HK-2 (cell line): ENCODE measurements around the gene BCORL1.
A peak's percentile ranks its signal among the peaks of the same experiment; 100 is the strongest.

Source experiments
- DNase-seq: peaks from one replicate; pipeline ENCODE4 v3.0.0-alpha.2; 2018; ENCODE audit not compliant: unreplicated experiment

The BCORL1 gene

DNA sequence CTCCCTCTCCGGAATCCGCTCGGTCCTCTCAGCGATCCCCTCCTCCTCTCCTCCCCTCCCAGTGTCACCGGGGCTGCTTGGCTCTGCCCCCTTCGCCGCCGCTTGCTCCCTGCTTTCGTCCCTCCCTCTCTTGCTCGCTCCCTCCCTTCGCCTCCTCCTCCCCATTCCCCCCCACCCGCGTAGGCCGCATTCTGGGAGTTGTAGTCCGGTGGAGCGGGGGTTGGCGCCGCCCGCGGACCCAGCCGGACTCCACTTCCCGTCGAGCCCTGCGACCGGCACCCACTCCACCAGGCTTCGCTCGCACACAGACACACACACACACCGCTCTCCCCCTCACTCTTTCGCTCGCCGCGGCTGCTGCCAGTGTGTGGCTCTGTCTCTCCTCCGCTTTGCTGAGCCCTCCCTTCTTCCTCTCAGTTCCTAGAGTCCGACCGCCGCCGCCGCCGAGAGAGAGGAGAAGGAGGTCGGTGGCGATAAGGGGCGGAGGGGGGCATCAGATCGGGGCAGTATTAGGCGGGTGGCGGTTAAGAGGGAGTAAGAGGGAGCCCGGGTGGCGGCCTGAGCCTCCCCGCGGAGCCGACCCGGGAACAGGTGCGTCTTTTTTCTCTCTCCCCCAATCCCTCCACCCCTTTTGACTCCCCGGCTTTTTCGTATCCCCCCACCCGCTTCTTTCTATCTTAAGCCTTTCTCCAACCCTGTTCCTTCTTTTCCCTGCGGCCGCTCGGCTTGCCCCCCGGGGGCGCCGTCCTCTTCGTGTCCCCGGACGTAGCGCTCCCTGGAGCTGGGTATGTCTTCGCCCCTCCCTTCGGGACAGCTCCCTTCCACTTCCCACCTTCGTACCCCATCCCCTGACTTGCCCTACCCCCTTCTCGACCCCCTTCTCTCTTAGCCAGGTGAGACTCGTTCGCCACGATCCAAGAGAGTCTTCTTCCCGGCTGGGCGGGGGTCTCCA, at the start of gene BCORL1:
TSS of gene BCORL1 (plus strand) at position 336 of the 952 bp plus-strand sequence. CDS start 22,597 bp downstream, outside the sequence.
- peak; percentile 94 for DNase-seq

- DNase-seq: peak; percentile 37
These were observed 49.6 kb upstream of the BCORL1 start for GRCh38 chrX:129932821-129933321.

- no peak for DNase-seq
These were observed 48.7 kb upstream of the BCORL1 start for GRCh38 chrX:129933700-129934099.

GRCh38 chrX:129934461-129934860, 48.0 kb upstream of the BCORL1 start:
- DNase-seq: no peak

DNA sequence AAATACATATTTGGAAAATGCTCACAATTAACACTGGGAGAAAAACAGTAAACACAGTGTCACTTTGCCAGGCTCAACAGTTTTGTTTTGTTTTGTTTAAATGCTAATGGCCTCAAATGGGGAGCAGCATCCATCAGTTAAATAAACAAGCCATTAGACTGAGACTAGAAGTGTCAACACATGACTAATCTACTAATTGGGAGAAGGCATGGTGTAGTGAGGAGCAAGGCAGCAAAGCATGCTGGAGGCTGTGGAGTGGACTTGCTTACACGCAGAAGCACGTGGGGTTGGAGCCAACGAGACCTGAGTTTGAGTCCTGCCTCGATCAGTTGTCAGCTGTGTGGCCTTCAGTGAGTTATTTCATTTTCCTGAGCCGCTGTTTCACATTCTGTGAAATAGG, 47.5 kb upstream of the BCORL1 start:
- no peak for DNase-seq

DNA sequence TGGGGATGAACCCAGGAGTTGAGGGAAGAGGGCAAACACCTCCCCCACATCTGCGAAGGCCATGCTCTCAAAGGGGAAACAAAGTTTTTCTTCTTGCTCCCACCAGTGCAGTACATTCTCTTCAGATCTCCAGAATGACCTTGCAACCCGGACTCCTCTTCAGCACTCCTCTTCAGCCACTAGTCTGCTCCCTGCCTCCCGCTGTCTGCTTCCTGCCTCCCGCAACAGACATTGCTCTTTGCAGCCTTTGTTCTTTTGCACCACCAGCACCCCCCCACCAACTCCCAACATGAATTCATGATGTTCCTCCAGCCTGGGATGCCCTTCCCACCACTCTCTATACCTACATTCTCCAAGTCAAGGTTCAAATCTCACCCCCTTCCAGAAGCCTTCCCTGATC, 44.4 kb upstream of the BCORL1 start:
- DNase-seq: no peak

DNA sequence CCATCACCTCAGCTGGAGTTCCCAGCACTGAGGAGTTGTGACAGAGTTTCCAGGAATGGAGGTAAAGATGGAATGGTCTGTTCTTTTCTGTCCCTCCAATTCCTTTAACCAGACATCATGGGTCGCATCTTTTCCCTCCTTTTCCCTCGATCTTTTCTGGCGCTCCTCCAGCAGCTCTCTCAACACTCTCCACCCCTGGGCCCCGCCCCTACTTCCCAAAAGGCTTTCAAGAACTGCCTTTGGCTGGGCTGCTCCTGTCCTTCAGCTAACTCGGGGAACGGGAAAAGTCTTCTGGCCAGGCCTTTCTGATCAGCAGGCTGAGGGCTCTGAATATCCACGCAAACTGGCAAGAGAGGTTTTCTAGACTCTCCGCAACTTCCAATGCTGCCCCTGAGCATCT, 42.4 kb upstream of the BCORL1 start:
- DNase-seq: no peak

DNA sequence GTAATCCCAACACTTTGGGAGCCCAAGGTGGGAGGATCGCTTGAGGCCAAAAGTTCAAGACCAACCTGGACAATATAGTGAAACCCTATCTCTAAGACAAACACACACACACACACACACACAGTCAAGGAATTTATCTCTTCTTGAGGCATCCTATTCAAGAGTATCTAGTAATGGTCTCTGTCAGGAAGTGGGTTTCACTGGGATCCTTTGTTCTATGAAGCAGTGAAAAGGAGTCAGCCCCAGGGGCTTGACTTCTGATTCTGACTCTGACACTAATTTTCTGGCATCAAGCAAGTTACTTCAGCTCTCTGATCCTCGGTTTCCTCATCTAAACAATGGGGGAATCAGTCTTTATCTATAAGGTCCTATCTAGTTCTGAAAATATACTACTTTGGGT, 41.7 kb upstream of the BCORL1 start:
- no peak for DNase-seq

GRCh38 chrX:129945131-129945530, 37.3 kb upstream of the BCORL1 start:
- DNase-seq: no peak

DNA sequence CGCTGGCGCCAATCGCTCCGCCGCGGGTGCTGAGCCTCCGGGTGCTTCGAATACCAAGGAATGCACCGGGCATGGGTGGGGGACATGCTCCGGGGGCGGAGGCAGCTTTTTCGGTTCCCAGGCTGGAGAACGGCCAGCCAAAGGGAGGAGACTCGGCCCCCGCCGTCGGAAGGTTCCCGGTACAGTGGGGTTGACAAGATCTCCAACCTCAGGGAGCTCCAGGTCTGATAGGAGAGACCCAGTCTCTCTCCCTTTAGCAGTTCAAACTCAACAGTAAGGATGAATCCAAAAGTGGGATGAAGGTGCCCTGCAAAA, 29.1 kb upstream of the BCORL1 start:
- no peak for DNase-seq

DNA sequence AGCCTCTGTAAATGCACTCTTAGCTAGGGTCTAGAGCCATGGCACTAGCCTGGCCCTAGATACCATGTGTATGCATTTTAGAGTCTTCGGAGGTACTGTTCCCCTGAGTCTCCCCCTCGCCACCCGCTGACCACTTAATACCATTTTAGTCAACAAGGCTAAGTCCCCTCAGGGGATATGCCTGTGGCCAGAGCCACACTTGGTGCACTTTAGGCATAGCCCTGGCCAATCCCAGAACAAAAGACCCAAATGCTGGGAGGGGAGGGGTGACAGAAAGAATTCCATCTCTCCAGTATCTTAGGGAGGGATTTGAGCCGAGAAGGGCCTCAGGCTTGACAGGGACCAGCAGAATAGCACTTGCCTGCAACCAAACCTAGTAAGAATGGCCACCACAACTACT, 28.6 kb upstream of the BCORL1 start:
- DNase-seq: no peak

GRCh38 chrX:129954804-129955203, 27.6 kb upstream of the BCORL1 start:
- no peak for DNase-seq

GRCh38 chrX:129955682-129956081, 26.8 kb upstream of the BCORL1 start:
- DNase-seq: no peak

DNA sequence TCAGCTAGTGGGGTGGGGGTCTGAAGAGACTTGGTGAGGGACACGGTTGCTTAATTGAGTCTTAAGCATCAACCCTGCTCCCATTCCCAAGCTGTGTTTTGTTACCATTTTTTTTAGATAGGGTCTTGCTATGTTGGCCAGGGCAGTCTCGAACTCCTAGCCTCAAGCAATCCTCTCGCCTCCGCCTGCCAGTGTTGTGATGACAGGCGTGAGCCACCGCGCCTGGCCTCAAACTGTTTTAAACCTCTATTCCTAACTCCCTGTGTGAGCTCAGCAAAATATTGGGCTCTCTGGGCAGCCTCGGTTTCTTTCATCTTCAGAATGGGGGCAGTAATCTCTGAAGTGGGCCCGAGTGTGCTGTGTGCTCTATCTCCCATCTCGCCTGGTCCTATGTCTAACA, 26.3 kb upstream of the BCORL1 start:
- DNase-seq: no peak

DNA sequence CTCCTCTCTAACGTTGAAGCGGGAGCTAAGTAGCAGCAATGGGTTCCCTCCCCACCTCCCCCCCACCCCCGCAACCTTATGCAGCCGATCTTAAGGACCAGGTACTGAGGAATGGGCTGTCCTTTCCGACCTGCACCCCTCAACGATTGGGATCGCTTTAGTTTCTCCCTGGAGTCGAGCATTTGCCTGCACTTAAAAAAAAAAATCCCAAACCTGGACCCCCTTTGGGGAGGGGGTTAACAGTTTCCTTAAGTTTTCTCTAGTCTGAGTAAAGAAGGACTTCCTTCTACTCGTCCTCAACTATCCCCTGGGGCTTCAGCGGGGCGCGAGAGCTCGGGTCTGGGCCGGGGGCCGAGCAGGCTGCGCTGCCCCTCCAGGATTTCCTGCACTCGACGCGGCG, 25.7 kb upstream of the BCORL1 start:
- DNase-seq: no peak

DNA sequence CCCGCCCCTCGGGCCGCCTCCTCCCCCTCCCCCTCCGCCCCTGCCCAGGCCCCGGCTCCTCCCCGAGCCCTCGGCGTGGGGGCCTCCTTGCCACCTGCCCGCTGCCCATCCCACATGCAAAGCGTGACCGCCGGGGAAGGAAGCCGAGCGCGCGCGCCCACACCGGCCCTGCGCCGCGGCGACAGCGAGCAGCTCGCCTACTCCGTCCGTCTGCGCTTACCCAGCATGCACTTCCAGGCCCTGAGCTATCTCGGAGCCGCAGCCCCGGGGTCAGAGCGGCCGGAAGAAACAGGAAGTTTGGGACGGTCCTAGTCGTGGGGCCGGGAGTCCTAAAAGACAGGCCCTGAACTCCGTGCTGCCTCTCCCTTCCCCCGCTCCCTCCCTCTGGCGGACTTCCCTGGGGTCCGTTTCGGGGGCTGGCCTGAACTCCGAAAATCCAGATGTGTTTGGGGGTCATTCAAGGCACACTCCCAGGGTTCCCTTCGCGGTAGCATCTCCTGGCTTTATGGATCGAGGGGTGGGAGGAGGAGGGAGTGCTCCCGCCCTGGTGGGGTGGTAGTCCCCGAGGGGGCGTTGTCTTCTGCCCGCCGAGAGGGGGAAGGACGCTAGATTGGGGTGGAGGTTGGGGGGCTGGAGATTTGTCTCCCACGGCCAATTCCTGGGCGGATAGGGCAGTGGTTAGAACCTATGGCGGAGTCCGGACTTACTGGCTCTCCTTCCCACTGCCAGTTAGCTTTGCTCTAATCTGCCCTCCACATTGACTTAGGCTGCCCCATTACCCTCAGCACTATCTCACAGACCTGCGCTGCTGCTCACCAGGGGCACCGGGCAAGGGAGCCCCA, 25.0 kb upstream of the BCORL1 start:
- DNase-seq: peak; percentile 82

DNA sequence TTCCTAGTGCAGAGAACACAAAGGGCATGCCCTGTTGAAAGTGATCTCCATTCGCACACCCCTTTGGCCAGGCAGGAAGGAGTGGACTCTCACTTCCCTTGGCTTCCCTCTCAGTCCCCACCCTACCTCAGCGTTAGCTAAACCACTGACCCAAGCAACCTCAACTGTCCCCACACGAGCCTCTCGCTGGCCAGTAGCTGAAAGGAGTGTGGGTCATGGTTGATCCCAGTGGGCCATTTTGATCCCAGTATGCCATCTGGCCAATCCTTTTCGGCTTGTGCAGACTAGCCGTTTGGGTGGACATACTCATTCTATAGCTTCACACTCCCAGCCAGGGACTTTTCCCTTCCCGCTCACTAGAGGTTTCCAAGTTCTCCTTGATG, 24.4 kb upstream of the BCORL1 start:
- DNase-seq: no peak

DNA sequence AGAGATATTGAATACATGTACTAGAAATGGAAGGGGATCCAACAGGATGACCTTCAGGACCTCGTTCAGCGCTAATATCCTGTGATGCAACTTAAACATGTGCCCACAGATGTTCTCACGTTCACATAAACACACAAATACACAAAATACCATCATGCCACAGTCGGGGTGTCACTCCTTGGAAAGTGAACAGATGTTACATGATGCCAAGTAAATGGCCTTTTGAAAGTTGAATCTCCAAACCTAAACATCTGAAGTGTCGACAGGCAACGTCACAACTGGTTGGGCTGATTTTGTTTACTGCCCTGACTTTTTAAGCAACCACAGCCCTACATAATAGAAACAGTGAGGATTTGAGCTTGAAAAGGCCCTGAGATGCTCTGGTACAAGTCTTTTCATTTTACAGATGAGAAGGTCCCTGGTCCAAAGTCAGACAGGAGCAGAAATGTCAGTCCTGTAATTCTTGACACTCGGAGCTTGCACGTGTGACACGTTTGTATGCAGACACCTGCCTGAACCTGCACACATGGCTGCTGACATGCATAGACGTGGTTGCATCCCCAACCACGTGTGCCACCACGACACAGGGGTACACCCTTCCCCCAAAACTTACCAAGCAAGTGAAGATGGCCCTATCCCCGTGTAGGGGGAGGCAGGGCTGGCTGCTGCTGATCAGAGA, 23.5 kb upstream of the BCORL1 start:
- DNase-seq: no peak

GRCh38 chrX:129959493-129959832, 23.0 kb upstream of the BCORL1 start:
- no peak for DNase-seq

GRCh38 chrX:129961180-129962083, 21.0 kb upstream of the BCORL1 start:
- peak; percentile 81 for DNase-seq

- no peak for DNase-seq
These were observed 18.7 kb upstream of the BCORL1 start for GRCh38 chrX:129963729-129964128.
